Gastrocnemius medialis (tissue), 4 donors: Measurements from ENCODE around the gene RPAP3.

ENCODE experiments used
- POLR2A ChIP-seq, 2 donors: fragments of 450-650 bp; IDR thresholded peaks; one replicate each; pipeline ENCODE4 v1.6.1; 2017; ENCODE audit warnings: antibody characterized with exemption in 2 of 2, mild to moderate bottlenecking in 2 of 2, moderate library complexity in 2 of 2
- TF ChIP-seq, protein P1 (sequence below), 5 experiments: fragments of 450-650 bp in 3 of 5; fragments of 200-600 bp in 2 of 5; sonication (generic) in 2 of 5; IDR thresholded peaks in 4 of 5; conservative IDR thresholded peaks in 1 of 5; 1 replicate in 4 of 5; 2 replicates in 1 of 5; pipeline ENCODE4 v1.5.1; 2016 to 2019; ENCODE audit warnings: antibody characterized with exemption in 5 of 5, mild to moderate bottlenecking in 3 of 5, moderate library complexity in 3 of 5

DNA sequence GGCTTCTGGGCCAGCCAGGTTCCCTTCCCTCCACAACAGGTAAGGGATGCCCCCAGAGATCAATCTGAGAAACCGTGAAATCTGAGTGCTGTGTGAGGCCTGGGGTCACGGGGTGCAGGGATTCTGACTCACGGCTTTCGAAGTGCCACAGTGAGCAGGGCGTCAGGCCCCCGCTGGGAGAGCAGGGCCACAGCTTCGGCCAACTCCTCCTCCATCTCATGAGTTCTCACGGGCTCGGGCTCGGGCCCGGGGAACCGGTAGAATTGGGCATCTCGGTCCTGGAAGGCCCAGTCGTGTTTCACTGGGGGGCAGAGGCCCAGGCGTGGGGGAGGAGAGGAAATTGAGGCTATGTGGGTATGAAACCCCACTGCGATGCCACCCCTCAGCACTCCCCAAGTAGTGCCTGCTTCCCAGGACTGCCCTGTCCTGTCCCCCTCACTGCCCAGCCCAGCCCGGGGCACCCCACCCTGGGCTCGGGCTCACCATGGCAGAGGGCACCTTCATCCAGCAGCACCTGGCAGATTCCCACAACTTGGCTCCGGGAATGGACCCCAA lies 45.2 kb upstream of the RPAP3 start:
- TF ChIP-seq, protein P1, sequence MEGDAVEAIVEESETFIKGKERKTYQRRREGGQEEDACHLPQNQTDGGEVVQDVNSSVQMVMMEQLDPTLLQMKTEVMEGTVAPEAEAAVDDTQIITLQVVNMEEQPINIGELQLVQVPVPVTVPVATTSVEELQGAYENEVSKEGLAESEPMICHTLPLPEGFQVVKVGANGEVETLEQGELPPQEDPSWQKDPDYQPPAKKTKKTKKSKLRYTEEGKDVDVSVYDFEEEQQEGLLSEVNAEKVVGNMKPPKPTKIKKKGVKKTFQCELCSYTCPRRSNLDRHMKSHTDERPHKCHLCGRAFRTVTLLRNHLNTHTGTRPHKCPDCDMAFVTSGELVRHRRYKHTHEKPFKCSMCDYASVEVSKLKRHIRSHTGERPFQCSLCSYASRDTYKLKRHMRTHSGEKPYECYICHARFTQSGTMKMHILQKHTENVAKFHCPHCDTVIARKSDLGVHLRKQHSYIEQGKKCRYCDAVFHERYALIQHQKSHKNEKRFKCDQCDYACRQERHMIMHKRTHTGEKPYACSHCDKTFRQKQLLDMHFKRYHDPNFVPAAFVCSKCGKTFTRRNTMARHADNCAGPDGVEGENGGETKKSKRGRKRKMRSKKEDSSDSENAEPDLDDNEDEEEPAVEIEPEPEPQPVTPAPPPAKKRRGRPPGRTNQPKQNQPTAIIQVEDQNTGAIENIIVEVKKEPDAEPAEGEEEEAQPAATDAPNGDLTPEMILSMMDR (IDR thresholded peaks at IDR 0.05 in 4 of 5, conservative IDR thresholded peaks at IDR 0.05 in 1 of 5): no peak
- TF ChIP-seq POLR2A (IDR thresholded peaks at IDR 0.05): no peak
